HG02981 (cell line): Measurements from ENCODE around the gene PANX1.

ENCODE experiments used
- ATAC-seq: cut with Tn5 transposase; IDR thresholded peaks from one replicate; pipeline ENCODE4 v1.9.1; 2021; ENCODE audit warnings: mild to moderate bottlenecking, moderate library complexity; ENCODE audit not compliant: unreplicated experiment

Gene PANX1

DNA sequence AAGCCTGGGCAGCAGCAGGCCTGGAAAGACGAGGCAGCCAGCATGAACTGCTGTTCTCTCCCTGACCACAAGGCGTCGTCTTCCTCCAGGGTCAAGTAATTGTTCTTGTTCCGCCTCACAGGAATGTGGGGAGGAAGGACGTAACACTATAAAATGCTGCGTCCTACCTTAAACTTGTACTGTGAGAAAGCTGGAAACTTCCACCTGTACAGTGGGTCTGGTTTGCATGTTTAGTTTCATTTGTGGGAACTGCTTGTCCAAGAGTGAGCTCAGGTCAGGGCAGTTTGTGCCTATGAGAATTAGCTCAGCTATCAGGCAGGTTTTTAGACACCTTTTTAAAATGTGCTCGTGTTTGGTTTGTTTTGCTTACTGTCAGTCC lies 55.2 kb downstream of the PANX1 start:
- peak; percentile 63 for ATAC-seq

DNA sequence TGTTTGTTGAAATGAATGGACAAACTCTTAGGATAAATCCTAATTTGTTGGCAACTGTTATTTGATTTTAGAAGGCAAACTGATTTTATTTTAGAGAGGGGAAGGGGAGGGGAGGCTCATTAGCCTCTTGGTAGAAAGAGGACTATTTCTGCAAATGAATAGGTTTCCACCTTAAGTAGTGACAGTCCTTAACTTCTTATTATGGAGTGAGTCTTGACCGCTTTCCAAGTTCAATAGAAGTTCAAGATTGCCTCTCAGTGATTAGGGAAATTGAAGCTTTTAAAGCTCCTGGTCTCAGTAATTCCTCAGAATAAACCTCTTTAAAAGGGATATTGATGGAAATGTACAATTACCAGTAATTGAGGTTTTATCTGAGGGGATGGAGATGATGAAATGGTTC lies 55.7 kb downstream of the PANX1 start:
- ATAC-seq: no peak

DNA sequence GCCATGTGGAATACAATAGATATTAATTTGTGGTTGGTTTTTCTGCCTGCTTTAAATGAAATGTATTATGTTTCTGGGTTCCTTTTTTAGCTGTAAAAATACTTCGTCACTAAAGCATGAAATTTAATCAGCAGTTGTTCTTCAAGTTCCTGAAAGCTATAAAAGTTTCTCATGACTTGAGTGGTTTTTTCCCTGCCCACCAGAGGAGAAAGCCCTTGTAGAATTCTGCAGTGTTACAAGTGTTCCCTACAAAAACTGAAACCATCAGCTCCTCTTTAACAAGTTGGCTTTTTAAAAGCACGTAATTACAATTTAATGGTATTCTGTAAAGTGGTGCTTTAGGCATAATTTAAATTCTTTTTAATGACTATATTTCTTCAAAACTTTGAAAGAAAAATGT lies 56.2 kb downstream of the PANX1 start:
- ATAC-seq: no peak

DNA sequence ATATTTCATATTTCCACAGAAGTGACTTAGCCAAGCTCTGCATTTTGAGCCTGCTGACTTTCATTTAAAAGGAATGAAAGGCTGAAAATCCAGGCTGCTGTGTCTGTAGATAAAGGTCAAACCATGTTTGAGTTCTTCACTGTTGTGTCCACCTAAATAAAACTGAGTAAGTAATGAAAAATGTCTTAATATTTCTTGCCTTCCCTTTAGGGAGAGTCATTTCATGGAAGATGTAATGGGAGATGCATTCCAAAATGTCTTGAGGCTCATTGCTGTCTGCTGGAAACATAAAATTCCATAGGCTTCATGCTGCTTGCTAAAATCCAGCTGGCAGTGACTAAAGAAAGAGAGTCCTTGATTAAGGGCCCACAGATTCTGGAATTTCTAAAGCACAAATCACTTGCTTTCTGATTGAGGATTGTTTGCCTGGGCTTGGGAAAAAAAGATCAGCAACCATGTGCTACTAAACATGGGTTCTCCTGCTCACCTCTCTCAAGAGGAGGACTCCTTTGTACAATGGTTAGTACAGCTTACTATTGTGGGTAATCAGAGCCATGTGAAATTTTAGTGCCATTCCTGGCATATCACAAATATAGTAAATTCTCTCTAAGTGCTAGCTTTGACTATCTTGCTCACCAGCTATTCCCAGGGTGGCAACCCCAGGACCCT lies 56.9 kb downstream of the PANX1 start:
- no peak for ATAC-seq

DNA sequence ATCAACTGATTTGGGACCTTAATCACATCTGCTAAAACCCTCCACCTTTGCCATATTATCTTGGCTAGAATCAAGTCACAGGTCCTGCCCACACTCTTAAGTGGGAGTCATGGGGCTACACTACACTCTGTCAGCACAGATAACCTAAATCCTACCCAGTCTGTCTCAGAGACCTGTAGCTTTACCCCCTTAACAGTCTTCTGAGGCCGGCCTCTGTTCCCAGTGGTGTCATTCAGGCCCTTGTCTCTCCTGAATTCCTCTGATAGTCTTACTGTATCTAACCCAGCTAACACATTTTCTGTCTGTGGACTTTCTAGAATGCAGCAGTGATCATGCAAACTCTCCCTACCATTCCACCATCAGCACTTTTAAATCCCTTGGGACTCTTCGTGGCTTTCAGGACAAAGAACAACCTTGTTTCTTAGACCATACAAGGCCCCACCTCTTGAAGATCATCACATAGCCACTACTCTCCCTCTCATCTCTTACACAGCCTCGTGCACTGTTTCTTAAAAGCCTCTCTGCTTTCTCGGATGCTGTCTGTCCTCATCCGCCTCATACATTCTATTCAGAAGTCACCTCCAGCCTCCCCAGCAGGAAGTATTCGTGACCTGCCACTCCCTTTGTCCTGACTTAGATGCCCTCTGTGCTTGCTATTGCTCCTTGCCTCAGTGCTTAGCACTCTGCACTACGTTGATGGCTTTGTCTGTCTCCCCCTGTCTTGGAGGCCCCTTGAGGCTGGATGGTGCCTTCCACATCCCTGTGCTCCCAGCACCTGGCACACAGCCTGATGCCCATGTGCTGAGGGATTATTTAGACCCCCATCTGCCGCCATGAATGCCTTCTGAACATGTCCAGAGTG lies 57.9 kb downstream of the PANX1 start:
- no peak for ATAC-seq

DNA sequence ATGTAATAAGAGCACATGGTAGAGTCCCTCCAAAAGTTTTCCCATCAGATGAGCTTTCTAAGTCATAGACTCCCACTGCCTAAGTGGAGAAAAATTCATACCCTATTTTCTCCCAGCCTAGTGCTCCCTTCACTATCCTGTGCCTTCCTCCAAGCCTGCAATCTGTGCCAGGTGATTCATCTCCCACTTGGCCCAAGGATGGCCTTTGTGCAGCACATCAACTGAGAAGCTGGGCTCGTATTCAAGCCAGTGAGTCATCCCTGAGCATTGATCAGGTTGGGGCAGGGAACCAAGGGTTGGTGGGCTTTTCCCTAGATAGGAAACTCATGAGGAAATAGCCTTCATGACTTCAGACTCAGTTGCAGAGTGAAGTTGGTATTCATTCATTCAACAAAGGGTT lies 64.6 kb downstream of the PANX1 start:
- ATAC-seq: no peak

DNA sequence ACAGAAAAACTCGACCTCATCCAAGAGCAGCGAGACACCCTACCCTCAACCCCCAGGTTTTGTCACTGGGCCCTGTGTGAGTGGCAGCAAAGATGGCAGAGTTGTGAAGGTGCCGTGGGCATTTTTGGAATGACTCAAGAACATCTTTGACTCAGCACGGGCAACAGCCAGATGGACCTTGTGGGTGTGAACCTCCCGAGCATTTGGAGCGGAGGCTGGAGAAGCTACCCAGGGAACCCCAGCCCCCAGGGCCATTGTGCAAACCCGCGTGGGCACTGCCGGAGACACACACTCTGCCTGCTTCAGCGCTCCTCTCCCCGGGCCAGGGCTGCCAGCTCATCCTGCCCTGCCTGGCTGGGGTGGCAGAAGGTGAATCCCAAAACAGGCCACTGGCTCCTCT lies 66.1 kb downstream of the PANX1 start:
- ATAC-seq: no peak

DNA sequence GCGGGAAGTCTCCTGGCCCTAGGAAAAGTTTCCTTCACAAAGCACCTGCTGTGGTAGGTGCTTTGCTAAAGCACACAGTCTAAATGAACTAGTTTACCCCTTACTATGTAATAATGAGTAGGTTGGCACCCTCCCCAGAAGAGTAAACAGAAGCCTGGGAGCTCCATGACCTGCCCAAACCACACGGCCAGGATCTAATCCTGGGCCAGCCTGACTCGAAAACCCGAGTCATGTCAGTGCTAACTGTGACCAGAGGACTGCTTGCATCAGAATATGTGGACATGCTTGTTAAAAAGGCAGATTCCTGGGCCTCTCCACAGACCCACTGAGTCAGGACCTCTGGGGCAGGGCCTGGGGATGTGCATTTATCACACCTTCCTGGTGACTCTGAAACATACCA lies 67.7 kb downstream of the PANX1 start:
- ATAC-seq: no peak

DNA sequence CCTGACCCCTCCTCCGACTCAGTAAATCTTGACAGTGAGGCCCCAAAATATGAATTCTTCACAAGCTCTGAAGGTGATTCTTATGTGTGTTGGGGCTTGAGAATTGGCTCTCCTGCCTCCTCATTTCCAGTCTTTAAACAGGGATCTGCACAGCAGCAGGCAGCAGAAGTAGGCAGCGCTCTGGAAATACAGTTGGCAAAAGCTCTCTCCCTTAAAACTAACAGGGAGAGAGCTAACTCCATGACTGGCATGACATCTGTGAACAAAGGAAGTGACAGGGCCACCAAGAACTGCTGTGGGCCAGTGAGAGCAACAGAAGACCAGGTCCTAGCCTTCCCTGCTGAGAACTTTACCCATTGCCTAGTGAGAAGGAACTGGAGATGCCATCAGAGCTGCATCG lies 70.1 kb downstream of the PANX1 start:
- no peak for ATAC-seq

DNA sequence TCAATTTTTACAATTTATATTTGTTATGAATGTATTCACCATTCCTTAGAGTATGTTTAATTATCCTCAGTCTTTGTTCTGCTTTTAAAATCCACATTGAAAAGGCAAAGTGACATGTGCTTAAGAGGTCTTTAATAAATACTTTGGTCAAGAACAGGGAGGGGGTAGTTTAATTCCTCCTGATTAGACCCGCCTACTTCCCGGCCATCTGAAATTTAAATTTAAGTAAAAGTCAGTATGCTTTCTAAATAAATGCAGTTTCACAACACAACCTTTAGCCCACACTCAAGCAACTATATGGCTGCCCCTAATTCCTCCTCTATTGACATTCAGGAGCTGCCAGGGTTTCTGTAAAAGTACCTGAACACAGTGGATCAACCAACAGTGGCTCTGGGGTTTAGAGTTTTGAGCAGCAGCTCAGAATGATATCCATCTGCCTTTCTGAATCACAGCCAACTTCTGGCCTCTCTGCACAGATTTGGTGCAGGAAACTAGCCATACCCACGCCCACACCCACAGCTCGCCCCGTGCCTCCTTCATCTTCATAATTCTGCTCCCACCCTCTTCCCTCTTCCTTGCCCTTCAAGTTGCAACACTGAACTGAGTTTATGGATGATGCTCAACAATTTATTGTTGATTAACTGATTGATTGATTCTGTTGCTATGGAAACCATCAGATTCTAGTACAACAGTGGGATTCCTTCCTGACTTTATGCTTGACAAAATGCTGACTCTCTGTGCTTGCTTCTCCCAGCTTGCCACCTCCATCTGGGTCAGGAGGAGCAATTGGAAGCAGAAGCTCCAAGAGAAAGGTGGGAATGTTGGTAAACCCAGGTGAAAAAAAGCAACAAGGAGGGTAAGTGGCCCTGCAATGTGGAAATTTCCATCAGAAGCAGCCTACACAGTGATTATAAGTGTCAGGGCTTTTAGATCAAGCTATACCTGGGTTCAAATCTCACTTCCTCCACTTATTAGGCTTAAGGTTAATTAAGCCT lies 70.8 kb downstream of the PANX1 start:
- ATAC-seq: no peak

DNA sequence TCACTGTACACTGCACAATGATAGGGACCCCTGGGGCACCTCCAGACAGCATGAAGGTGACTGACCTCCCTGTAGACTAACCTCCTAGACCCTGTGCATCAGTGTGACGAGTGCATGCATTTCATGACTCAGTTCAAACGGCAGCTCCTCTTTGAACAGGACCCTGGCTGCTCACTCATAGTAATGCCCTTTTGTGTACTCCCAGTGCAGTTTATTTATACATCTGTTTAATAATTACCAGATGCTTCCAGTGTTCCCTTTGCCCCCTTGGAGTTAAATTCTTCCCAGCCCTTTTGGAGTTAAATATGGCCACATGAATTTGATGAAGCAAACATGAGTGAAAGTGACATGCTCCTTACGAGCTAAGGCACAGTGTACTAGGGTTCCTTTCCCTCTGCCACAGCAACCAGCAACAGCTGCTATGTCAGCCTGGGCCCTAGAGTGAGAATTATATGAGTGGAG lies 72.4 kb downstream of the PANX1 start:
- no peak for ATAC-seq

DNA sequence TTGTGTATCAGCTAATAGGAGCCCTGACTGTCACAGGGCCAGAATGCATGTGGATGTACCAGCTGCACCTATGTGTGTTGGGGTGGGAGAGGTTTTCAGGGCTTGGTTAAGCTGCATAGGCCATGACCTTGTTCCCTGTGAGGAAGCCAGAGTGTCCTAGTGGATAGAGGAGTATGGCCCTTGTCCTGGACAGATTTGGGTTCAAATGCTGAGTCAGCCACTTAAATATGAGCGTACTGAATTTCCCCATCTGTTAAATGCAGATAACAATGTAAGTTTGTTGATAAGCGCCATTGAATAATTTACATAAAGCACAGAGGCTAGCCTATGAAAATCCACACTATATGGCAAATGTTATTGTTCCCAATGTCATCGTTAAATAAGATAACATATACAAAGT lies 74.4 kb downstream of the PANX1 start:
- ATAC-seq: no peak

DNA sequence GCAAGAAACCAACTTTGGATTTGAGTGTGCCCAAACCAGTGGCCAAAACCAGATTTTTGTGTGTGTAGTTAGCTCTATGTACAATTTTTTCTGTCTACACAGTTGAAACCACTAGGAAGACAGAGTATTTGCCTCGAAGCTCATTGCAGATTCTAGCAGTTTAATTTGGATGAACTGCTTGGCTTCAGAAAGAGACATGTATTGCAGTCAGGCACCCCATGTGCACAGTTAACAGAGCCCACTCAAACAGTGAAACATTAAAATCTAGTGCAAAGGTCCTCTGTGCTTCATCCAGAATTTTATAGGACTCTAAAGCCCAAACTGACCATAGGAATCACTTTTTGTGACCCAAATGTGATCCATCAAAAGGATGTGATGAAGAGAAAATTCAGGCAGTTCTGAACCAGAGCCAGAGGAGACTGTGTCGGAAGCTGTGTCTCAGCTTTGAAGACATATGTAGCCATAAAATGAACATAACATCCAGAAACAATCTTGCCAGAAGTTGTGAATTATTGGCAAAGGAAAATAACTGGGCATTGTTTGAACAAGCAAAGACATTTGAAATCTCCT lies 82.7 kb downstream of the PANX1 start:
- no peak for ATAC-seq

DNA sequence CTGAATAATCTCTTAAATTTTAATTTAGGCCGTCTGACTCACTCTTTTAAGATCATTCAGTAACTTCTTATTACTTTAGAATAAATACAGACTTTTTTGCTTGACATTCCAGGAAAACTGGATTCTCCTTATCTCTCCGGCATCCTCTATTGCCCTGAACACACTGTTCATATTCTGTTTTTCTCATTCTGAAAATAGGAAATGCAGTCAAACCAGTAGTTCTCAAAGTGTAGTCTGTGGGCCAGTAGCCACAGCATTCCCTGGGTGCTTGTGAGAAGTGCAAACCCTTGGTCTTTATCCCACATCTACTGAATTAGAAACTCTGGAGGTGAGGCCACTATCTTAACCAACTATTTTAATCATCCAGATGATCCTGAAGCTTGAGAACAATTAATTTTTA lies 84.3 kb downstream of the PANX1 start:
- no peak for ATAC-seq

DNA sequence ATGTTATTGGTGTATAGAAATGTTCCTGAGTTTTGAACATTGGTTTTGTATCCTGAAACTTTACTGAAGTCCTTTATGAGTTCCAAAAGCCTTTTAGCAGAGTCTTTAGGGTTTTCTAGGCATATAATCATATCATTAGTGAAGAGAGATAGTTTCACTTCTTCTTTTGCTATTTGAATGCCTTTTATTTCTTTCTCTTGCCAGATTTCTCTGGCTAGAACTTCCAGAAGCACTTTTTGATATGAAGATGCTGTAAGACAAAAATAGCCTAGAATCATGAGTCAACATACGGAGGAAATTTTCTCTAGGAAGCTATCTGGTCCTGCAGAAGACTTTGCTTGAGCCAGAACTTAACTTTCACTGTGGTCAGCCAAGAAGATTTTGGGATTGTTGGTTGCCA lies 89.1 kb downstream of the PANX1 start:
- no peak for ATAC-seq

DNA sequence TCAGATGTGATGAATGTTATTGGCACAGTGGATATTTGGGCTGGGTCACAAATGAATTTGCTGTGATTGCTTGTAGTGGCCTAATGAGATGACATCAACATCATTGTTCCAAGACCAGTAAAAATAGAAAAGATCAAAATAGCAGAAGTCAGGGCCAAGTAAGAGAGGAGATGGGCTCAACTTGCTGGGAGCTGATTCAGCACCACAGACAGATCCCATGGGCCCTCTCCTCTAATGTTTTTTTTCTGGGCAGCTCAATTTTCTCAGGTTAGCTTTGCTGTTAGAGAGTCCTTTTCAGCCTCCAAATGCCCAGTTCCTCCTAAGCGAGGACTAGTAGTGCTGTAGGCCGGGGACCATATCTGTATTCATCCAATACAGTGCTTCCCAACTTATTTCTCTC lies 89.7 kb downstream of the PANX1 start:
- ATAC-seq: no peak

DNA sequence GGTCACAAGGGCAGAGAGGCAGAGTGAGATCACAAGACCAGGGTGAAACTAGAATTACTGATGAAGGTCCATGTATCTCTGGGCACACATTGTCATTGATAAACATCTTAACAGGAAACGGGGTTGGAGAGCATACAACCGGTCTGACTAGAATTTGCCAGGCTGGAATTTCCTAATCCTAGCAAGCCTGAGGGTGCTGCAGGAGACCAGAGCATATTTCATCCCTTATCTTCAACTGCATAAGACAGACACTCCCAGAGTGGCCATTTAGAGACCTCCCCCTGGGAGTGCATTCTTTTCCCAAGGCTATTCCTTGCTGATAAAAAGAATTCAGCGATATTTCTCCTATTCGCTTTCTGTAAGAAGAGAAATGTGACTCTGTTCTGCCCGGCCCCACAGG lies 91.1 kb downstream of the PANX1 start:
- ATAC-seq: no peak

DNA sequence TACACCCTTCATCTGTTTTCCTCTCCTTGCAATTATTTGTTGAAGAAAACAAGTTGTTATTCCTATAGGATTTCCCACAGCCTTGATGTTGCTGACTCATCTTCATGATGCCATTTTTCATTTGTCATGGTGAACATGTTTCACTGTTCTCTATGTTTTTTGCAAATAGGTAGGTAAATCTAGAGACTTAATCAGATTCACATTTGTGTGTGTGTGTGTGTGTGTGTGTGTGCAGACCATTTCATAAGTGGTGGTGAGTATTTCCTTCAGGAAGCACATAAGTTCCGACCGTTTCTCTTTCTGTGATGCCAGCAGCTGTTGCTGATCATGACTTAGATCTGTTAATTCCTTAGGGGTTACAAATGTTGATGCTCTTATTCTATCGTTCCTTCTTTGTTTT lies 95.4 kb downstream of the PANX1 start:
- no peak for ATAC-seq
